Activated T-cell treated with anti-CD3 and anti-CD28 coated beads, Interleukin-2, amount 50 U/mL, for 48 hours (primary cell): ENCODE measurements around the gene CDC42EP3.

Experiments used
- DNase-seq, 2 experiments: peaks; one replicate each; pipeline ENCODE4 v3.0.0-alpha.2; 2020

The CDC42EP3 gene

DNA sequence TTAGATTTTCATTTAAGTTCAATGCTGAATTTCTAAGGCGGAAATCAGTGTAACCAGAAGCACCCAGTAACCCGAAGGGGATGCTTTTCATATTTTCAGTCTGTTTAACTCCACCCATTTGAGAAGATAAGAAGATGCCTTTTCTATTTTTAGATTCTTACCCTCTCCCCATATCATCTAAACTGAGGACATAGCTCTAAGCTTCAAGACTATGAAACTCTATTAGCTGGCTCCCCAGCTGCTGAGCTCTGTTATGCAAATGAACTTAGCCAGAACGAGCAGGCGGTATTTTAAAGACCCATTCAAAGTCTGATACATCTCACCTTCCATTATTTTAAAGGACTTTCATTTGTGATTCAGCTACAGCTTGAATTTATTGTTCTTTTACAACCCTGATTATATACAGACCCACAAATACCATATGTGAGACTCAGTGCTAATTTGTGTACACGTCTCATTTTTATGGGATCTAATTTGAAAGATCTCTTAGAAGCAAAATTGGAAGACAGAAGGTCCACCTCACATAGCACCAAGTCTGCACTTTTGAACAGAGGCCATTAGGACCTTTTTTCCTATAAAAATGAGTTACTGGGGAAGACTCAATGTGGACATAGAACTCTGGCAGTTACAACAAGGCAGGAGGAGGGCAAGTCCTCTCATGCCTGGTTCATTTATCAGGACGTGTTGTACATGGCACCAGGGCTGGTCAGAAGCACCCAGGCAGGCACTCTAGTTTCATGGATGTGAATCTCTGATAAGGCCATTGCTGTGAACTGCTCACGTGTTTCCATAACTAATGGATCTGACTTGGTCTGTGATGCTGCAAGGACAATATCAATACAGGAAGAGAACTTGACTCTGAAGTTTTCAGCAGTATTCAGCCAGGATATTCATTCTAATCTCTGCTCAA lies 16.3 kb downstream of the CDC42EP3 start:
- DNase-seq: no peak

DNA sequence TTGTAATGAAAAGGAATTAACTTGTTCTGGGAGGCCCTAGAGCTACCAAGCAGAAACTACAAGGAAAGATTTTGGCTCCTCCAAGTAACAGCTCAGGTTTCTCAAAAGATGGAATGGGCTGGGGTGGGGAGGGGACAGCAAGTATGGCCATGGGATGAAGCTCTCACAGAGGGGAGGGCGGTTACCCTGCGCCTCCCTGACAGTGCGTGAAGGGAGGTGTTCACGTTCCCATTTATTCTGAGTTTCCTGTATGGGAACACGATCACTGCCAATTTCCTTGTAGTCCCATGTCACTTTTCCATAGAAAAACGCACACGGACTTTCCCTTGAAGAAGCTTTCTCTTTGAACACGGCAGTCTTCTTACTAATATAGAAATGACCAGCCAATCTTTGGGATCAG lies 17.0 kb downstream of the CDC42EP3 start:
- no peak for DNase-seq

DNA sequence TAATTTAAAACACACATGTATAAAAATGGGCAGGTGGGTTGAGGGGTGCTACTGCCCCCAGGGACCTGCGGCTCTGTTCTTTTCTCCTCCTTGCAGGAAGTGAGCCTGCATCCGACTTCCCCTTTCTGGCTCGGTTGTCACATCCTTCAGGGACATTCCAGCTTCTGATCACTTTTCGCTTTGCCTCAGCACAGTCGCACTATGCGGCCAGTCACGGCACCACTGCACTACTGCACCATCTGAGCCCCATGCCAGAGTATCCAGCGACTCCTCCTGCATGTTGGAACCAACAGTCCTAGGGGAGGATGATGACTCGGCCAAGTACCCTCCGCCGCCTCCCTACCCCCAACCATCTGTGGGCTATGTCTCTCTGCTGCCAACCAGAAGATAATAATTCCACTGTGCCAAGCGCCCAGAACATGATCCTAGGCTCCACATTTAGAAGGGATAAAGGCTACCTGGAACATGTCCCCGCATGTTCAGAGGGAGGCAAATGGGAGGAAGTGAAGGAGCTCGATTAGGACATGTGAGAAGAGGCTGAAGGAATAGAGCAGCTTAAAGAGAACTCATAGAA lies 17.6 kb downstream of the CDC42EP3 start:
- DNase-seq: no peak

DNA sequence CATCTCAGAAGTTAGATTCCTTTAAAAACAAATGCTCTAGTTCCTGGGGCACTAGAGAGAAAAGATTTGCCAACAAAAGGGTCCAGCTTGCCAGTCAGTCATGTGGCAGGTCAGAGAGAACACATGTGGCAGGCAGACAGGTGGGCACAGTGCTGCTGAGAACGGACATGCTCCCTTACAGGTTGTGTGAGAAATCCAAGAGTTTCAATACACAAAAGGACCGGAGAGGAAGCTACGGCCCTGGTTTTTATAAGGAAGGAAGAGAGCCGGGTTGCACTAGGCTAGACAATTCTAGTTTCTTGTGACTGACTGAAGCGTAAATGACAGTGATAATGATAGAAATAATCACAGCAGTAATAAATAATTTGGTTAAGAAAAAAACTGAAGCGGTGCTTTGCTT lies 18.3 kb downstream of the CDC42EP3 start:
- no peak for DNase-seq

DNA sequence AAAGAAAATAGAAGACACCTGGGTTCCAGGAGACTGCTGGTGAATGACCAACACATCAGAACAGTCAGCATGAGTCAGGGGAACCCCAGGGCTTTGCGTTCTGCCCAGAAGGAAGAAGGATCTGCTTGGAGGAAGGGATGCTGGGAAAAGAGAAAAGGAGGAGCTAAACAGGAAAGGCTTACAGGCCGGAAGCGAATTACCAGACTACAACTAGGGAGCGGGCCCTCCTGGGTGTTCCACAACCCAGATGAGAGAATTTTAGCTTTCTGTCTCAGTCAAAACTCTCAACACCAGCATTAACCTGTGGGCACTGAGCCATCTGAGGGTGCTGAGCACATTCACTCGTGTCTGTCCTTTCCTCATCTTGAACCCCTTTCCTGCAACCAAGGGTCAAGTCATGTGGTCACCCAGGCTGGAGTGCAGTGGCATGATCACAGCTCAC lies 19.2 kb downstream of the CDC42EP3 start:
- no peak for DNase-seq

DNA sequence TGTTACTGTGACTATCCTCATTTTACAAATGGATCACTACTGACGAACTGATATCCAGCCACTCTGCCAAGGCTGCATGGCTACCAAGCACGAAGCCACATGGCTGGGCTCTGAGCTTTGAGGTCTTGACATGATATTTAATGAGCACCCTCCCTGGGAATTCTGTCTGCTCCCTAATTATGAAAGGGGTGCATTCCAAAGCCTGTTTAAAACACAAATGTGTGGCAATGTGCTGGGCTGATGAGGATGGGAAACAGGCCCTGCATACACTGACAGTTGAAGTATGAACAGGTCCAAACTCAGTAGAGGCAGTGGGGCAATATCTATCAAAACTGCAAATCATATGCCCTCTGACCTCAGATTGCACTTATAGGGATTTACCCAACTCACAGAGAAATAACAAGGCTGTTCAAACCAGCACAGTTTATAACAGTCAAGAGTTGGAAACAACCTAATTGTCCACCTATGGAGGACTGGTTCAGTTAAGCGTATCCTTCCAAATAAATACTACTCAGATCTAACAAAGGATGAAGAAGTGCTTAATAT lies 20.8 kb downstream of the CDC42EP3 start:
- DNase-seq: no peak

DNA sequence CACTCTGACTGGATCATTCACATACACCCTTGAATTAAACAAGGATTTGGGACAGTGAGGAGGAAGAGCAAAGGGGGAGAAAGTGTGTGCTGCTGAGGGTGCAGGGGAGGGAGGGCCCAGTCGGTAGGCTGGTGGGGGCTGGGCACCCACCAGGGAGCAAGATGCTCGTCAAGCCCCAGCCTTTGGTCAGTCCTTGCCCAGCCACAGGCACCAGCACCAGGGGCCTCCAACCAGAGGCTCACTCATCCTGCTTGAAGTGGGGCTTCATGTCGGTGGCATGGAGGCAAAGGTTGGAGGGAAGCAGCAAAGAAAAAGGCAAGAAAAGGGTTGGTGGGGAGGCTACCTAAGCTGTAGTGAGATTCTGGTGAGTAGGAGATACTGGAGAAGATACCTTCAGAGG lies 21.9 kb downstream of the CDC42EP3 start:
- no peak for DNase-seq

DNA sequence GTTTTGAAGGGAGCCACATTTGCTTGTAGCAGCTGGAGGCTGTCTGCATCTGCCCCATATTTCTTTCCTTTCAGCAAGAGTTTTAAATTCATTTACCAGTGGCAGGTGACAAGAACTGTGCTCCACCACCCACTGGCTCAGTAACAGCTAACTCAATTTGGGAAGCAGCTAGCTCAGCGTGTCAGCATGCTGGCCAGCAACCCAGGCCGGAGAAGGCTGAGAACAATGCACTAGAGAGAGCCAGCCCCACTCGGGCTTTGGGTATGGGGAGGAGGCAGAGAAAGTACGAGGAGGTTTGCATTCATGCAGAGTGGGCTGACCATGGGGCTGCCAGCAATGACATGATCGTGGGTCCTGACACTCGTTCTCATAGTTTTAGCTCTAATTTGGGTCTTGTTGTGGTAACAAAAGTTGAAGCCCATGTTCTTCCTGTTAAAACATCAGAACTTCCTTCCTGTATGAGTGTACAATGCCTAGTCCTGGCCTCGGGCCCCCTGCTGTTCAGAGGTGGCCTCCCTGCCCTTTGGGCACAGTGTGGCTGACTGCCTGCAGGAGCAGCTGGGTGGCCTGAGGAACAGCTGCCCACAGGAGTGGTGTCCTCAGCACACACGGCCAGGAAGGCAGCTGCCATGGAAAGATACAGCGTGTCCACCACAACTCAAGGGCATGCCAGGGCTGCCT lies 23.0 kb downstream of the CDC42EP3 start:
- DNase-seq: peak; percentile 59 to 61

DNA sequence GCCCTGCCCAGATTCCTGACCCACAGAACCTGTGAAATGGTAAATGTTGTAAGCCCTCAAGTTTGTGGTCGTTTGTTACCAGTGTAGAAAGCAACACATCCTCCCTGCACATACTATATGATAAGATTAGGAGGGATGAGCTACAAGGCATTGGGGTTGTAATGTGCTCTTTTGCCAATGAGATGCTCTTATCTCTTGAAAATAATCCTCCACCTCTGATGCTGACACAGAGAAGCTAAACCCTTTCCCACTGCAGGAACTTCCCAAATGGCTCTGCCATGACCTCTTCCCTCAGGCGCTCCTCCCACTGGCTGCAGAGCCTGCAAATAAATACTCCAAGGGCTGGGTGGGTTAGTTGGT lies 23.5 kb downstream of the CDC42EP3 start:
- DNase-seq: no peak

DNA sequence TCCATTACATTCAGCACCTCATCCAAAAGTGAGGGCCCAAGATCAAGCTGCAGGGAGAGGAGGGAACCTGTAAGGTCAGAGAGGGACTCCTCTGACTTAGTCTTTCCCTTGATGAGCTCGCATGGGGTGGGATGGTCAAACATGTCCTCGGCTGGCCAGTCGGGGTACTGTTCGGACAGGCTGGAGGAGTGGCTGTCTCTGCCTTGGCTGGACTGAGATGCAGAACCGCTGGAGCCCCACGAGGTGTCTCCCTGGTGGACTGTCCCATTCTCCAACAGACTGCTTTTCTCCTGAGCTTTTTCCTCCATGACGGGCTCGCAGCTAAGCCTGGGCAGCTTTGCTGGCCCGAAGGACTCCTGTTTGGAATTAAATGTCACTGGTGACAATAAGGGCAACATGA lies 25.6 kb downstream of the CDC42EP3 start:
- DNase-seq: no peak

DNA sequence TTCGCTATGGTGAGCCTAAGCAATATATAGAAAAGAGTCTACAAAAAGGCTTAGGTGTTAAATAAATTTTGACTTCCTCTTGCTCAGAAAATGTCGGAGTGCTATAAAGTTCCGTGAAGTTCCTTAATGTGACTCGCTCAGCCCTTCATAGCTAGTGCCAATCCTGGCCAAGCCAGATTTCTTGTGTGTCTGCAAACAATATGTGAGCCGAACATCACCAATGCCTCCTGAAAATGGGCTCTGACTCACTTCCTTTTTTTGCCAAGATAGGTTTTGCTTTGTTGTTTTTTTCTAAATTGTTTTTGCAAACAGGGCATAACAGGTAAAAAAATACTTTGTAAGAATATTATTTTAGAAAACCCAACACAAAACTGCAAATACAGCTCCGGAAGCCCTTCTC lies 26.1 kb downstream of the CDC42EP3 start:
- no peak for DNase-seq

DNA sequence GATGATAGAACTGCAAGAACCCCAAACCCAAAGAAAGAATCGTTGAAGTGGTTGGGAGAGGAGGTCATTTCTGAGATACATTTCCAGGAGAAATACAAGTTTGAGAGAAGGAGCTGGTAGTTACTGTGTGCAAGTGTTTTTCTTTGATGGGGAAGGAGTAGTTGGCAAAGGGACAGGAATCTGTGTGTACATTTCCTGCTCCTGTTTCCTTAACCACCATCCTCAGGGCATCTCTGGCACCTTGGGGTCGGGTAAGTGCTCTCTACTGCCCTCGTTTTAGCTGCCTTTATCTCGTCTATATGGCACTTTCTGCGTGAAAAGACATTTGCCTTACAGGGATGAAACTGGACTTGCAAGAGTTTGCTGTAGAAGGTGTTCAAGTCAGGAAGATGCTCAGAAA lies 27.3 kb downstream of the CDC42EP3 start:
- no peak for DNase-seq

DNA sequence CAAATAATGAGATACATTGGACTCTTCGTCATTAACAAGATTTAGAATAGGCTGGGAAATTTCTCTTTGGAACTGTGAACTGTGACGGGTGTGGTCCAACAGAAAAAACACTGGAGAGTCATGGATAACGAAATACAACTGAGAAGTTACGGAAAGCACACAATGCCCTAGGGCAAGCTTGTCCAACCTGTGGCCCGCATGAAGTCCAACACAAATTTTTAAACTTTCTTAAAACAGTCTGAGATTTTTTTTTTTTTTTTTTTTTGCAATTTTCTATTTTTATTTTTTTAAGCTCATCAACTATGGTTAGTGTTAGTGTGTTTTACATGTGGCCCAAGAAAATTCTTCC lies 27.7 kb downstream of the CDC42EP3 start:
- DNase-seq: no peak

DNA sequence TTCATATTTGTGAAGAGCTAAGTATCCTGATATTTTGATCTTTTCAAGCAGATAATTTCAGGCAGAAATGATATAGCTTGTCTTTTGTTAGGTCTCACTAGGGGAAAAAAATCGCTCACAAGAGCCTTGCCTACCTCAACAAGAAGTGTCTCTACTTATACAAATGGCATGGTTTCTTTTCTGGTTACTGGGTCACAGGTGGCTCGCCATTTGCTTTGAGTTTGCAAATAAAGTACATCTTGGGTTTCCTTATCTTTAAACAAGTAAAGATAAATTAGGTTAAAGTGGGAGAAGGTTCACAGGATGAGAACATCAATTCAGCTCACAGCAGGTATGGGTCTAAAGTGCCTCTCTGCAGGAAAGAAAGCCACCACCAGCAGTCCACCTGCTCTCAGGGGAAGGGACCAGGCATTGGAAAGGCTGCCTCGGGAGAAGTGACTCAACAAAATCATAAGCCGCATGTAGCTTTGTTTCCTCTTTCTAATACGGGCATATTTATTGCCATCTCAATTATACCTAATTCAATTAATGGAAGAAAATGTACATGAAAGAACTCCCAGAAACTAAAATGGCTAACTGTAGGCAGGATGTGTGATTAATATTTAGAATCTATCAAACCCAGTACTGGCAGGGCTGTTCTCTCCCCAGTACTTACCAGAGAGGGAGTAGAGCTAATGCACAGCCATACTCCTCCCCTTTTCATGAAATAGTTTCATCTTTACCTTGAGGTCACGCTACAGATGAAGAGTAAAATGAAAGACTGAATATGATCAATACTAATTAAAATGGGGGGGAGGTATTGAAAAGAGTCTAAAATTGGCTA lies 28.3 kb downstream of the CDC42EP3 start:
- no peak for DNase-seq

DNA sequence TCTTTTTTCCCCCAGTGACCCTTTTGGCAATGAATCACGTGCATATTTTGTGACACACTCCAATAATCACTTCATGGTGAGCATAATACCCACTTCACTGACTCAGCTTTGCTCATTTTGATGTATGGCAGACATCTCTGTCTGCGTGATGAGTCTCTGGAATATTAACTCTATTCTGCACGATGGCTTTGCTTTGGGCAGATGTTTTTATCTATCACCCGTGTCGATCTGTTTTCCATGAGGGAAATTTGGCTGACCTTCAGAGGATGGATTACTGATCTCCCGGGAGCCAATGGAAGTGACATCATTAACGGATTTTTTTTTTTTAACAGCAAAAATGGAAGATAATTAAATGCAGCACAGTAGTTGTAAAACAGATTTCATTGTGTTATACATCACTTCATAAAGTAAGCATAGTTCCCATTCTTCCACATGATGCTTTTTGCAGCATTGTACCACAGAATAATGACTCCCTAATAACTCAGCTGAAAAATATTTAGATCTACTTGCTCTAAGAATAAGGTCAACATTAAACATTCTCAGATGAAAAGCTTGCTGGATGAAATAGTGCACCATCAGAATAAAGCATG lies 29.8 kb downstream of the CDC42EP3 start:
- DNase-seq: no peak

DNA sequence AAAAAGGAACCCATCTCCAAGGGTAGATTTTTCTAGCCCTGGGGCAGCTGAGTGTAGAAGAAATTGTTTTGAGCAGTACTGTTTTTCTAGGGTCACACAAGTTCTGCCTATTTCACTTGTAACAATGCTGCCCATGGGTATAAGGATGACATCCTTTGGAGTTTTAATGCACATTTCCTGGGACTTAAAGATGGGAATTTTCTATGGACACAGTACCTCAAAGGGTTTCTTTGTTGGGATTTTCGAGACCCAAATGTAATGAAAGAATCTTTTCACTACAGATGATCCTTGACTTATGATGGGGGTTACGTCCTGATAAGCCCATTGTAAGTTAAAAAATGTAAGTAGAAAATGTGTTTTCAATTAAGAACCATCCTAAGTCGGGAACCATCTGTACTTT lies 31.8 kb downstream of the CDC42EP3 start:
- DNase-seq: no peak

DNA sequence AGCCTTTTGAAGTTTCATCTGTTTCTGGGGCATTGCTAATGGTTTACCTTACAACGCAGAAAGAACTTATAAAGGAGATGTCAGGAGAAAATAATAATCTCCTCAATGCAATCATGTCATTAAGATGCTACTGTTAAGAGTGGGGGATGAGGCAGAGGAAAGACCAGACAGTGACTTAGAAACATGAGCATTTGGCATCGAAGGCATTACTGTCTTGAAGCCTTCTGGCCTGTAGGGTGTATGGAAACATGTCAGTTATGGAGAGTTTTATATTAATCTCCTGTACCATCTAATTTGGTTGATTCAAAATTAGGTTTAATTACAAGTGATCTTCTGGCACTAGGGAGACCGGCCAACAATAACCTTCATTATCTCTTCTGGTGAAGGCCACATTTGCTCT lies 32.5 kb downstream of the CDC42EP3 start:
- DNase-seq: no peak

DNA sequence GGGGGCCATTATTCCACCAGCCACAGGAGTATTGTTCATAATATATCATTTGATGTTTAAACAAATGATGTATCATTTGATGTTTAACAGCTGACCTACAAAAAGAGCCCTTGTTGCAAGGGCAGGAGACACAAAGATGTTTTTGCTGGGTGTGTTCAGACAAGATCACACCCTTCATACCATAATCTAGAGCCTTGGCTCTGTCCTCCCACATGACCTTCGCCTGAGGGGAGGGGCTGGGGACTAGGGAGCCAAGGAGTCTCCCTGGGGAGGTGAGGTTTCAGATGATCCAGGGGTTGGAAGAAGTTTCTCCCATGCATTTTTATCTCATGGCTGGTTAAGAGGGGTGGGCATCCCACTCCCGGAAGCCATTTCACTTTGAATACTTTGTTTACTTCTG lies 33.5 kb downstream of the CDC42EP3 start:
- no peak for DNase-seq

DNA sequence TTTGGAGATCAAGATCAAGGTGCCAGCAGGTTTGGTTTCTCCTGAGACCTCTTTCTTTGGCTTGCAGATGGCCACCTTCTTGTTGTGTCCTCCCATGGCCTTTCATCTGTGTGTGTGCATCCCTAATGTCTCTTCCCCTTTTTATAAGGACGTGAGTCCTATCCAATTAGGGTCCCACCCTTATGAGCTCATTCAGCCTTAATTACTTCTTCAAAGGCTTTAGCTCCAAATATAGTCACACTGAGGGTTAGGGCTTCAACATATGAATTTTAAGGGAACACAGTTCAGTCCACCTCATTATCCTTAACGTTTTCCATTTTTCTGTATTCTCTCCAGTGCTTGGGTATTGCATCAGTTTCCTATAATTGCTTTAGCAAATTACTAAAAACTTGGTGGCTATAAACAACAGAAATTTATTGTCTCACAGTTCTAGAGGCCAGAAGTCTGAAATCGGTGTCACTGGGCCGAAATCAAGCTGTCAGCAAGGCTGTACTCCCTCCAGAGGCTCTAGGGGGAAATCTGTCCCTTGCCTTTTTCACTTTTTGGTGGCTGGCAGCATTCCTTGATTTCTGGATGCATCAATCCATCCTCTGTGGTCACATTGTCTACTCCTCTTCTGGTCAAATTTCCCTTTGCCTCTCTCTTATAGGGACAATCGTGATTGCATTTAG lies 34.1 kb downstream of the CDC42EP3 start:
- no peak for DNase-seq

DNA sequence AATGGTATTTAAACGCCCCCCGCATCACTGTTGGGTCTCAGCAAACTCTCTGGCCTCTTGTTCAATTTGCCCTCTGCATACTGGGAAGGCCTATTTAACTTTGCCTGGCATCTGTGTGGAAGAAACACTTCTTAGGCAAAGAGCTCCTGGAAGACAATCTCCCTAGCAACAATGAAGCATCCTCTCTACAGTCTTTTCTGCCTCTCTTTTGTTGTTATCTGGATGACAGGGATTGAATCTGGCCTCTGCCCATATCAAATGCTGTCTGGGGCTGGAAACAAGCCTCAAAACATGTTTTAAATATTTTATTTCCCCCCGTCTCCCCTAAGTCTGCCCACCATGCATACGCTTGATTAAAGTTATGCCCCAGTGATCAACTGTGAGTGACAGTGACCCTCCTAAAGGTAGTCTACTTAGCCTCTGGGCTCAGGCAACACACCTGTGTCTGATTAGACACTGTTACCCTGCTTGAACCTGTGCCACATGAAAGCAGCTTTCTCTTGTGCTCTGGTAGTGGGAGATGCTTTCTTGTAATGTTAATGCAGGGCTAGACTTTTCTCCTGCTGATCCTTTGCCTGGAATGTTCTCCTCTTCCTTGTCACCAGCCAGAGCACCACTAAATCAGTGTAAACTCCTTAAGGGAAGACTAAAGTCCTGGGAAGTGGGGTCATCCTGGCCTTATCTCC lies 34.9 kb downstream of the CDC42EP3 start:
- no peak for DNase-seq
